Lower leg skin (tissue), 4 donors: Measurements from ENCODE around the gene ADCK1. TPM values are rescaled to one million over a fixed set of nuclear protein-coding genes. Genes with fewer than 3 reads are reported as not detected.
"Not testable (repeated sequence)": the region's sequence is repeated elsewhere in the genome, so short reads cannot be mapped to it uniquely, and the experiment has no call there.

ENCODE experiments used
- DNase-seq, 2 donors: peaks; one replicate each; pipeline ENCODE4 v3.0.0-alpha.2; 2019; ENCODE audit warnings: low spot score in 2 of 2
- H3K4me3 ChIP-seq: fragments of 200-600 bp; sonication (generic); 2 replicates; pipeline ENCODE4 v1.5.1; 2017; ENCODE audit warnings: mild to moderate bottlenecking, low read depth; ENCODE audit not compliant: poor library complexity, severe bottlenecking
- POLR2A ChIP-seq, 2 donors: fragments of 450-650 bp; IDR thresholded peaks; one replicate each; pipeline ENCODE4 v1.6.1; 2016 to 2017; ENCODE audit warnings: antibody characterized with exemption in 2 of 2, mild to moderate bottlenecking in 1 of 2, moderate library complexity in 1 of 2
- WGBS, 2 donors: methylation state at CpG; one replicate each; pipeline ENCODE4 v1.1.5; 2018; 5-methylcytosine and 5-hydroxymethylcytosine counted together
- intact Hi-C: fragments of 100-400 bp; cut with DNase I; formaldehyde crosslinking; loops from one replicate; pipeline ENCODE4 v1.15.0; 2023; ENCODE audit warnings: low total_unique reads
- total RNA-seq, 4 donors: library from RNA; depleted of rRNA; stranded (reverse); fragments of >200 nt; gene quantifications; one replicate each; pipeline ENCODE4 v1.1.0, GENCODE V29; 2016
- TF ChIP-seq, protein P1 (sequence below), 3 donors: fragments of 450-650 bp; IDR thresholded peaks; one replicate each; pipeline ENCODE4 v1.5.1; 2016; ENCODE audit warnings: antibody characterized with exemption in 3 of 3, mild to moderate bottlenecking in 3 of 3, moderate library complexity in 2 of 3

Gene ADCK1
- total RNA-seq, 4 donors from 2014 or later = 5.7 to 8.5 (median 6.4) TPM

DNA sequence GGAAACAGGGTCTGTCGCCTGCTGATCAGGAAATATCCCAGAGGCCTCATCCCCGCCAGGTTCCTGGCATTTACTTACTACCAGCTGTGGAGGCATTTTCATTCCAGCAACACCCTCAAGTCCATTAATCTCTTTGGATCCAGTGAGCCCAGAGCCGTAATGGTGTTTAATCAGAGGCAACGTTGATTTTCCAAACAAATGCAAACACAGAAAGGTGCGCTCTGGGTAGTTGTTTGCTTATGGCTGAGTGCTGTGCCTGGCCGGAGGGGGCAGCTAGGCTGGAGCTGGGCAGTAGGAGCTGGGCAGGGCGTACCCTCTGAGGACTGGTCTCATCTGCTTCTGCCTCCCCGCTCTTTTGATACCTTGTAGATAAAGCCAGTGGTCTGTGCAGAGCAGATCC is 110.6 kb downstream of the ADCK1 start:
- no peak for TF ChIP-seq POLR2A (IDR thresholded peaks at IDR 0.05)
- TF ChIP-seq, protein P1, sequence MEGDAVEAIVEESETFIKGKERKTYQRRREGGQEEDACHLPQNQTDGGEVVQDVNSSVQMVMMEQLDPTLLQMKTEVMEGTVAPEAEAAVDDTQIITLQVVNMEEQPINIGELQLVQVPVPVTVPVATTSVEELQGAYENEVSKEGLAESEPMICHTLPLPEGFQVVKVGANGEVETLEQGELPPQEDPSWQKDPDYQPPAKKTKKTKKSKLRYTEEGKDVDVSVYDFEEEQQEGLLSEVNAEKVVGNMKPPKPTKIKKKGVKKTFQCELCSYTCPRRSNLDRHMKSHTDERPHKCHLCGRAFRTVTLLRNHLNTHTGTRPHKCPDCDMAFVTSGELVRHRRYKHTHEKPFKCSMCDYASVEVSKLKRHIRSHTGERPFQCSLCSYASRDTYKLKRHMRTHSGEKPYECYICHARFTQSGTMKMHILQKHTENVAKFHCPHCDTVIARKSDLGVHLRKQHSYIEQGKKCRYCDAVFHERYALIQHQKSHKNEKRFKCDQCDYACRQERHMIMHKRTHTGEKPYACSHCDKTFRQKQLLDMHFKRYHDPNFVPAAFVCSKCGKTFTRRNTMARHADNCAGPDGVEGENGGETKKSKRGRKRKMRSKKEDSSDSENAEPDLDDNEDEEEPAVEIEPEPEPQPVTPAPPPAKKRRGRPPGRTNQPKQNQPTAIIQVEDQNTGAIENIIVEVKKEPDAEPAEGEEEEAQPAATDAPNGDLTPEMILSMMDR (IDR thresholded peaks at IDR 0.05) = no peak
- no peak for DNase-seq
- 88 to 89% methylated on average over 8 of the region's 8 CpGs for WGBS, 2 donors
- H3K4me3 ChIP-seq = no peak overlapping the region
- intact Hi-C loops = no loop called here

DNA sequence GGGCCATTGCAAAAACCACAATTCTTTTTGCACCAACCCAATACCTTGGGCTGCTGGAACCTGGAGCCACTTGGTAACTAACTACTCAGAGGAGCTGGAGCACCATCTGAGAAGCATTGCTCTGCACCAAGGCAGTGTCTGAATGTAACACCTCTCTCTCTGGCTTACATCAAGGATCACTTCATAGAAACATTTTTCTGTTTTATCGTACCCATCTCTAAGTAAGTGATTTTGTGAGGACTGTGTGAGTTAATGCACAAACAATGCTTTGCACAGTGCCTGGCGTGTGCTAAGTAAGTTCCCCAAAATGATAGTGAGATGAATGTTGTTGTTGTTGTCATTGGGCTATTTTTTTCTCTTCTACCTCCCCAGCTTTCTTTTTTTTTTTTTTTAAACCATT is 111.4 kb downstream of the ADCK1 start:
- H3K4me3 ChIP-seq = no peak overlapping the region
- intact Hi-C loops = no loop called here
- TF ChIP-seq, protein P1 (IDR thresholded peaks at IDR 0.05) = no peak
- TF ChIP-seq POLR2A (IDR thresholded peaks at IDR 0.05) = no peak
- DNase-seq = no peak
- whole genome bisulfite sequencing, 2 donors = 92 to 95% methylated on average over 2 of the region's 2 CpGs

DNA sequence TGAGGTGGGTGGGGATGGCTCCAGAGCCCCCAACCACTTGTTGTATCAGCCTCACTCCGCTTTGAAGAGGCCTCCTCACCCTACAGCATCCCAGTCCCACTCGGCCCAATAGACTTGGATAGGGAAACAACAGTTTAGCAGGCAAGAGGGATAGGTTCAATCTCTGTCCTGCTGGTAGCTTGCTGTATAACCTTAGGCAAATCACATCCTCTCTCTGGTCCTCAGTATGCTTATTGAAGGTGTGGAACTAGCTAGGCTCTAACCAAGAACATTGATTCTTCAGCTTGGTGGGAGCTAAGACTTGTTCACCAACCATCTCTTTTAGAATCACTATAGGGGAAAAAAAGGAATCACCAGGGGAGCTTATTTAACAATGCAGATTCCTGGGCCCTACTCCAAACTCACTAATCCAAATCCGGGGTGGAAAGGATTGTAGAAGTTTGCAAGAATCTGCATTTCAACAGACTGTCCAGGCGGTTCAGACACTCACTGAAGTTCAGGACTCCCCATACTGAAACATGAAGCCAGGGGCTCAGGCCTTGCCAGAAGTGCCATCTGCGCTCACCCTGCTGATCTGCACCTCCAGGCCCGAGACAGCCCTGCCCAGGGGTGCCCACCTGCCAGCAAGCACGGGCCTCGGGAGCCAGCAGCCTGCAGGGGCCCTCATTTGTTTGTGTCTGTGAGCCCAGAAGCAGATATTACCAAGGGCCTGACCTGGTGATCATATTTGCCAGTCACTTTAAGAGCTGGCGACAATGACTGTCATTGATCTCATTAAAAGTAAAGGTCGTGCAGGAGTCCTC is 113.0 kb downstream of the ADCK1 start:
- no peak for DNase-seq
- no peak overlapping the region for H3K4me3 ChIP-seq
- TF ChIP-seq, protein P1 (IDR thresholded peaks at IDR 0.05) = no peak
- TF ChIP-seq POLR2A (IDR thresholded peaks at IDR 0.05) = no peak
- intact Hi-C loops = no loop called here
- 82 to 84% methylated on average over 9 to 10 of the region's 10 CpGs for WGBS, 2 donors

DNA sequence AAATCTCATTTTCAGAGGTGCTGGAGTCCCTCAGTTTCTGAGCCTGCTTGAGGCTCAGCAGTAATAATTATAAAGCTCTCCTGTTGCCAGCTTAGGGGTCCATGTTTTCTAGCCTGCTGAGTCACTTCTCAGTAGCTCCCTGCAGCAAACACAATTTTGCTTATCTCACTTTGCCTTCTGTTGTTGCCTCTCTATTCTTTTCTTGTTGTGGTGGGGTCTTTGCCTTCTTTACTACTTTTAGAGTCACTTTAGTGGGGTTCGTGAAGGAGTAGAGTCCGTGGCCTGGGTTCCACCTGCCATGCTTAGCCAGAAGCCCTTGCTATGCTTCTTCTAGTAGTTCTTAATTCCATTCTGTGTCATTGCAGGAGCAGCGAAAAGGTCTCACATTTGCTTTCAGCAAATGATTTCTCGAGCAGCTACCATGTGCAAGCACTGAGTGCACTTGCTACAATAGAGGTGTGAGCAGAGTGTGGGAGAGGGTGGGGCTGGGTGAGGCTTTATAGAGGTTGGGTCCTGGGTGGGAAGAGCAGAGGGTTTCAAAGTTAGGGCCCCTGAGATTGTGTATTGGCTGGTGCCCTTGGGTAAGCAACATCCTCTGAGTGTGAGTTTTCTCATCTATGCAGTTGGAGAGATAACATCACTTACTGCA is 114.3 kb downstream of the ADCK1 start:
- 91 to 97% methylated on average over 4 of the region's 4 CpGs for WGBS, 2 donors
- DNase-seq = no peak
- intact Hi-C loops = no loop called here
- TF ChIP-seq, protein P1 (IDR thresholded peaks at IDR 0.05) = no peak
- H3K4me3 ChIP-seq = no peak overlapping the region

DNA sequence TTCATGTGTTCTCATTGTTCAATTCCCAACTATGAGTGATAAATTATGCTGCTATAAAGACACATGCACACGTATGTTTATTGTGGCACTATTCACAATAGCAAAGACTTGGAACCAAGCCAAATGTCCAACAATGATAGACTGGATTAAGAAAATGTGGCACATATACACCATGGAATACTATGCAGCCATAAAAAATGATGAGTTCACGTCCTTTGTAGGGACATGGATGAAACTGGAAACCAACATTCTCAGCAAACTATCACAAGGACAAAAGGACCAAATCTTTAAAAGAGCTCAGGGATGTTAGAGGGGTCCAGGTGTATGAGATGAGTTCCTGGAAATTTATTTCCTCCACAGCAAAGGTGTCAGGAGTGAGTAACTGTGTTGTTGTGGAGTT is 115.5 kb downstream of the ADCK1 start:
- intact Hi-C loops, DNase-seq, H3K4me3 ChIP-seq: not testable (repeated sequence)
- WGBS, 2 donors = 78 to 94% methylated on average over 2 of the region's 2 CpGs

DNA sequence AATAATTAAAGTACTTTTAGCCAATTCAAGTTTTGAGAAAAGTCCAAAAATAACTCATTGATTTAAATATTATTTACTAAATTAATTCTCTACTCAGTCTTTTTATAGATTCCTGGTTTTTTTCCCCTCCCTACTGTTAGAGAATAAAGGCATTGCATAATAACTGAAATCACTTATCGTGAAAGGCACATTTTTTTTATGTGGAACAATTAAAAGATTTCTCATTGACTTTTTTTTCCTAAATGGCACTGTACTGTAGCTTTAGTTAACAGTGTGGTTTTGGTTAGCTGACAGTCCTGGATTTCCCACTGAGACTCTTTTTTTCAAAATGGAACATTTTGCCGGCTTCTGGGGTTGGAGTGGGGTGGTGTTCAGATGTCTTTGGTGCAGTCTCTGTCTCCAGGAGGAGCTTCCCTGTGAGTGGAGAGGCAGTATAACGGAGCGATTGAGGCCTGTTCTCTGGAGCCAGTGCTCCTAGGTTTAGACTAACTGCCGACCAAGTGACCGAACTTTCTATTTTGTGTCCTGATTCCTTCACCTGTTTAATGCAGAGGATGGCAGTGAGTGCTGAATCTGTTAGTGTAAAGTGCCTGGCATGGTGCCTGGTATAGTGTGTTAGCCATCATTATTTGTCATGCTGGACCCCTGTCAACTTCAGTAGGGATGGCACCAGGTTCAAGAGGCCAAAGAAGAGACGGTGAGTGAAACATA is 117.7 kb downstream of the ADCK1 start:
- intact Hi-C loops = no loop called here
- no peak overlapping the region for H3K4me3 ChIP-seq
- DNase-seq = no peak
- no peak for TF ChIP-seq POLR2A (IDR thresholded peaks at IDR 0.05)
- TF ChIP-seq, protein P1 (IDR thresholded peaks at IDR 0.05) = no peak
- 81 to 82% methylated on average over 7 of the region's 7 CpGs for WGBS, 2 donors
